HG03571 (cell line): ENCODE results near the gene BRF1.

Source experiments
- ATAC-seq: cut with Tn5 transposase; IDR thresholded peaks from one replicate; pipeline ENCODE4 v1.9.1; 2021; ENCODE audit not compliant: unreplicated experiment

The BRF1 gene

GRCh38 chr14:105267820-105268548 is 32.8 kb downstream of the BRF1 start:
- no peak for ATAC-seq

- no peak for ATAC-seq
Observed at GRCh38 chr14:105261781-105262180, 39.0 kb downstream of the BRF1 start.

- ATAC-seq: no peak
Observed at GRCh38 chr14:105260959-105261358, 39.8 kb downstream of the BRF1 start.

- no peak for ATAC-seq
Observed at GRCh38 chr14:105258846-105259245, 42.0 kb downstream of the BRF1 start.

GRCh38 chr14:105257464-105257863 is 43.3 kb downstream of the BRF1 start:
- ATAC-seq: no peak

GRCh38 chr14:105256292-105256960 is 44.4 kb downstream of the BRF1 start:
- ATAC-seq: no peak

GRCh38 chr14:105255021-105255507 is 45.7 kb downstream of the BRF1 start:
- ATAC-seq: no peak

- ATAC-seq: no peak
Observed at GRCh38 chr14:105253329-105253682, 47.5 kb downstream of the BRF1 start.

GRCh38 chr14:105252552-105253328 is 48.1 kb downstream of the BRF1 start:
- no peak for ATAC-seq

GRCh38 chr14:105251920-105252319 is 48.9 kb downstream of the BRF1 start:
- no peak for ATAC-seq

GRCh38 chr14:105250986-105251385 is 49.8 kb downstream of the BRF1 start:
- no peak for ATAC-seq

- ATAC-seq: no peak
Observed at GRCh38 chr14:105250008-105250366, 50.8 kb downstream of the BRF1 start.

- no peak for ATAC-seq
Observed at GRCh38 chr14:105249182-105250007, 51.4 kb downstream of the BRF1 start.

GRCh38 chr14:105248368-105249181 is 52.2 kb downstream of the BRF1 start, which contains the start of gene BTBD6:
Gene BTBD6 (plus strand): TSS chr14:105248533. CDS start chr14:105248712, 179 bp downstream.
- ATAC-seq: peak; percentile 83

GRCh38 chr14:105247715-105248367 is 53.0 kb downstream of the BRF1 start:
- ATAC-seq: no peak

- no peak for ATAC-seq
Observed at GRCh38 chr14:105247026-105247425, 53.8 kb downstream of the BRF1 start.

- ATAC-seq: no peak
Observed at GRCh38 chr14:105244334-105244733, 56.5 kb downstream of the BRF1 start.

- no peak for ATAC-seq
Observed at GRCh38 chr14:105241641-105242040, 59.2 kb downstream of the BRF1 start.

- no peak for ATAC-seq
Observed at GRCh38 chr14:105240811-105241576, 59.8 kb downstream of the BRF1 start.
